ENCODE results near the gene KIF17.

- TF ChIP-seq CTCF (IDR thresholded peaks at IDR 0.05): no peak
- no peak for TF ChIP-seq POLR2A (IDR thresholded peaks at IDR 0.05)
Measured at GRCh38 chr1:20713440-20713839, 4.4 kb downstream of the KIF17 start.

Data from Peyer's patch (tissue), 4 donors.